HG03342 (cell line): ENCODE results near the gene TAB2.
"Not testable (repeated sequence)": the region's sequence is repeated elsewhere in the genome, so short reads cannot be mapped to it uniquely, and the experiment has no call there.

Experiments used
- ATAC-seq: cut with Tn5 transposase; IDR thresholded peaks from one replicate; pipeline ENCODE4 v1.9.1; 2021; ENCODE audit warnings: mild to moderate bottlenecking, moderate library complexity; ENCODE audit not compliant: unreplicated experiment

The TAB2 gene

GRCh38 chr6:149438855-149439254 lies 121.3 kb downstream of the TAB2 start:
- ATAC-seq: peak; percentile 59

DNA sequence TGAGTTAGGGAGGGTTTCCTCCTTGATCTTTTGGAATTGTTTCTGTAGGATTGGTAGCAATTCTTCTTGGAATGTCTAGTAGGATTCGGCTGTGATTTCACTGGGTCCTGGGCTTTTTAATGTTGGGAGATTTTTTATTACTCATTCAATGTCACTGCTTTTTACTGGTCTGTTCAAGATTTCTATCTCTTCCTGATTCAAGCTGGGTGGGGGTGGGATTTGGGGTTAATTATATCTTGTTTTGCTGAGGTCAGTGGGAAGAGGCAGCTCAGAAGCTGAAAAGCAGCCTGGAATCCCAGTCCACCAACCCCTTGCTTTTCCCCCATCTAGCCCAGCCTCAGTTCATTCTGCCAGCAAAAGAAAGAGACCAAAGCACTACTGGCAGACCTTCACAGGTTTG lies 122.1 kb downstream of the TAB2 start:
- ATAC-seq: no peak

- no peak for ATAC-seq
These were observed 123.5 kb downstream of the TAB2 start for GRCh38 chr6:149440735-149441671.

DNA sequence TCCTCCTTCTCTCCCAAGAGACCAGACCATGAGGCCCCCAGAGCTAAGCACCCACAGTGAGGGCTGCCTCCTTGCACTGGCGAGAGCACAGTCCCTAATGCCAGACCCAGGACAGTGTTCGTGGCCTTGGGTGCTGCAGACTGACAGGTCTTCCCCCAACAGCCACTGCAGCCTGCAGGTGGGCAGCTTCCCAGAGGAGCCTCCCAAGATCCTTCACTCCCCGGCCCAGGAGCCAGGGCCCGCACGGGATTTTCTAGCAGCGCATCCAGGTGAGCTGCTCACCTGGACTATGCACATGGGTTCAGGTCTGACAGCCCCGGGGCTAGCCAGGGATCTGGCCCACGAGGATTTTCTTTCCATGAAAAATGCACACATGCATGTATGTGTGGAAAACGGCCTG lies 124.2 kb downstream of the TAB2 start:
- no peak for ATAC-seq

- ATAC-seq: no peak
These were observed 126.1 kb downstream of the TAB2 start for GRCh38 chr6:149443411-149444181.

GRCh38 chr6:149444360-149445094 lies 127.0 kb downstream of the TAB2 start:
- not testable (repeated sequence) for ATAC-seq

DNA sequence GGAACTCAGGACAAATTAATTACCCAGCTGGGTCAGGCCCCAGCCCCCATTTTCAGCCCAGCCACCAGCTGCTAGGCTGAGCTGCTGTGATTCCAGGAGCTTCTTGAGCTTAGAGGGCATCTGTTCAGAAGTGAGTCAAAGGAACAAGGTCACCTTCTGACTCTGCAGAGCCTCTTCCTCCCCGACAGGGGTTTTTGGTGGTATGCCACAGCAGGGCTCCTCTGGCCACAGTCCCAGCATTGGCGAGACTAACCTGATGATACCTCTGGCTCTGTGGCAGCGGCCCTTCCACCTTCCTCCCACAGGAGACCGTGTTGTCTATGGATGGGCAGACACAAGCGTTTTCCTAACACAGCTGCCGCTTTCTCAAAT lies 127.6 kb downstream of the TAB2 start:
- no peak for ATAC-seq

GRCh38 chr6:149445573-149445972 lies 128.1 kb downstream of the TAB2 start:
- ATAC-seq: no peak

DNA sequence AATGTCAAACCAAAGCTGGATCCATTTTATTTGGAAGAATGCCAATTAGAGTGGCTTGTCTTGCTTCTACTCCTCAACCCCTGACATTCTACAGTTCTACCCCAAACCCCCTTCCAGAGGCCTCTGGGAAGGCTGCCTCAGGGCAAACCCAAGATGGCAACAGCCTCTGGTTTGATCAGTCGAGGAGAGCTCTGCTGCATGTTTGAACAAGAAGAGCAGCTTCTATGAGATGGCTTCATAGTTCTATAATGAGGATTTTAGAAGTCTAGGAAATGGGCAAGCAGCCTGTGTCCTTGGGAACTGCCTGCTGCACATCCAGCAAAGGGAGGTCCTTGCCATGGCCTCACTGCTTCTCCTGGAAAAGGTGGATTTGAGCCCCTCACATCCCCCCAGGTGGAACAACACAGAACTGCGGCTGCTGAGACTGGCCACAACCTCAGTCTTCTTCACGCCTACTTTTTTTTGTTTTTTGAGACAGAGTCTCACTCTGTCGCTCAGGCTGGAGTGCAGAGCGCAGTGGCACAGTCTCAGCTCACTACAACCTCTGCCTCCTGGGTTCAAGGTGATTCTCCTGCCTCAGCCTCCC lies 129.4 kb downstream of the TAB2 start:
- no peak for ATAC-seq

- ATAC-seq: no peak
These were observed 131.4 kb downstream of the TAB2 start for GRCh38 chr6:149448821-149449453.

GRCh38 chr6:149449831-149450678 lies 132.5 kb downstream of the TAB2 start:
- ATAC-seq: no peak

GRCh38 chr6:149450679-149451375 lies 133.3 kb downstream of the TAB2 start:
- no peak for ATAC-seq

- ATAC-seq: no peak
These were observed 134.0 kb downstream of the TAB2 start for GRCh38 chr6:149451376-149452036.

GRCh38 chr6:149452037-149452939 lies 134.8 kb downstream of the TAB2 start:
- ATAC-seq: no peak

GRCh38 chr6:149453597-149454345 lies 136.3 kb downstream of the TAB2 start:
- no peak for ATAC-seq

DNA sequence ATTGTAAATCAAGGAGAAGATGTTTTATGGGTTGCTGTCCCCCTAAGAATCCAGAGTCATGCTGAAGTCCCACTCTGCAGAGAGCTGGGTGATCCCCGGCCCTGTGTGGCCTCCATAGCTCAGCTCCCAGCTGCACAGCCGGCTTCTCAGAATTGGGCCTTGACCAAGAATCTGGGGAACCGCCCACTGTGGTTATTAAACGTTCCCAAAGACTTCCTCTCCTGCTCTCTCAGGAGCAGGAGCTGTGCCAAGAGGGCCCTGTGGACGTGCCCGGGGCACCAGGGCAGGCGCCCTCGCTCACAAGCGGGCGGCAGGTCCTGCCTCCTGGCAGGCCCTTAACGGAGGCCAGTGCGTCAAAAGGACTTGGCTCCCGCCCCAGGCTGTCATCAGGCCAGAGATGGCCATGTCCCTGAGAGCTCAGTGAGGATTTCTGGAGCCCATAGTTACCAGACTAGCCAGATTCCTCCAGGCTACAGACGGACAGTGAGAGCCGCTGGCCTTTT lies 136.9 kb downstream of the TAB2 start:
- ATAC-seq: no peak
